Hepatocyte (in vitro differentiated cells): ENCODE measurements around the gene GCNA. TPM values are rescaled to one million over a fixed set of nuclear protein-coding genes. Genes with fewer than 3 reads are reported as not detected.

Experiments
- DNase-seq: peaks from one replicate; pipeline ENCODE4 v3.0.0-alpha.2; 2016; ENCODE audit warnings: low spot score
- H2AFZ ChIP-seq: fragments of 200-600 bp; sonication (generic); 2 replicates; pipeline ENCODE4 v1.6.0; 2016; ENCODE audit warnings: antibody characterized with exemption, mild to moderate bottlenecking
- H3K27ac ChIP-seq: fragments of 200-600 bp; sonication (generic); 2 replicates; pipeline ENCODE4 v1.5.1; 2016; ENCODE audit warnings: mild to moderate bottlenecking
- H3K27me3 ChIP-seq: fragments of 200-600 bp; sonication (generic); 2 replicates; pipeline ENCODE4 v1.6.1; 2016
- H3K36me3 ChIP-seq: fragments of 200-600 bp; sonication (generic); replicated peaks from 2 replicates; pipeline ENCODE4 v1.5.1; 2016; ENCODE audit warnings: low read depth; ENCODE audit not compliant: insufficient read depth
- H3K4me1 ChIP-seq: fragments of 200-600 bp; sonication (generic); 2 replicates; pipeline ENCODE4 v1.5.1; 2016; ENCODE audit warnings: mild to moderate bottlenecking, moderate library complexity; ENCODE audit not compliant: insufficient read depth
- H3K4me2 ChIP-seq: fragments of 200-600 bp; sonication (generic); 2 replicates; pipeline ENCODE4 v1.6.0; 2016
- H3K4me3 ChIP-seq: fragments of 200-600 bp; sonication (generic); 2 replicates; pipeline ENCODE4 v1.5.1; 2016; ENCODE audit warnings: mild to moderate bottlenecking
- H3K79me2 ChIP-seq: fragments of 200-600 bp; sonication (generic); 2 replicates; pipeline ENCODE4 v1.6.0; 2017; ENCODE audit warnings: mild to moderate bottlenecking
- H3K9me2 ChIP-seq: fragments of 200-600 bp; sonication (generic); replicated peaks from 2 replicates; pipeline ENCODE4 v1.6.0; 2017; ENCODE audit warnings: mild to moderate bottlenecking; ENCODE audit not compliant: insufficient read depth
- H3K9me3 ChIP-seq: fragments of 200-600 bp; sonication (generic); 2 replicates; pipeline ENCODE4 v1.5.1; 2016; ENCODE audit warnings: low read depth, mild to moderate bottlenecking
- H4K20me1 ChIP-seq: fragments of 200-600 bp; sonication (generic); 2 replicates; pipeline ENCODE4 v1.6.0; 2016; ENCODE audit warnings: mild to moderate bottlenecking; ENCODE audit not compliant: insufficient read depth, poor library complexity, severe bottlenecking
- EZH2 ChIP-seq: fragments of 200-600 bp; sonication (generic); IDR thresholded peaks from 2 replicates; pipeline ENCODE4 v1.6.1; 2016; ENCODE audit warnings: antibody characterized with exemption, mild to moderate bottlenecking, borderline replicate concordance
- EZH2phosphoT487 ChIP-seq: fragments of 200-600 bp; sonication (generic); IDR thresholded peaks from one replicate; pipeline ENCODE4 v1.6.1; 2018; ENCODE audit warnings: antibody characterized with exemption, mild to moderate bottlenecking, low read depth, moderate library complexity; ENCODE audit not compliant: unreplicated experiment, severe bottlenecking
- WGBS: methylation state at CpG from one replicate; pipeline ENCODE4 v1.1.6; 2016; ENCODE audit warnings: low lambda C conversion rate; ENCODE audit errors: missing lambda C conversion rate; 5-methylcytosine and 5-hydroxymethylcytosine counted together
- polyA plus RNA-seq: library from polyadenylated mRNA; unstranded; fragments of >200 nt; fragmentation: Nextera tagmentation; extraction: Ambion mirVana; gene quantifications from 2 replicates; pipeline ENCODE4 v1.2.1, GENCODE V29; 2016
- total RNA-seq: library from RNA; depleted of rRNA; stranded (reverse); fragments of >200 nt; gene quantifications from 2 replicates; pipeline ENCODE4 v1.2.3, GENCODE V29; 2014
- TF ChIP-seq, protein P1 (sequence below): fragments of 200-600 bp; sonication (generic); IDR thresholded peaks from 2 replicates; pipeline ENCODE4 v1.5.1; 2016; ENCODE audit warnings: antibody characterized with exemption, mild to moderate bottlenecking; ENCODE audit not compliant: poor library complexity

The GCNA gene
- total and polyA plus RNA-seq, 2 experiments from 2014 or later, result 0.42 to 0.50 TPM

DNA sequence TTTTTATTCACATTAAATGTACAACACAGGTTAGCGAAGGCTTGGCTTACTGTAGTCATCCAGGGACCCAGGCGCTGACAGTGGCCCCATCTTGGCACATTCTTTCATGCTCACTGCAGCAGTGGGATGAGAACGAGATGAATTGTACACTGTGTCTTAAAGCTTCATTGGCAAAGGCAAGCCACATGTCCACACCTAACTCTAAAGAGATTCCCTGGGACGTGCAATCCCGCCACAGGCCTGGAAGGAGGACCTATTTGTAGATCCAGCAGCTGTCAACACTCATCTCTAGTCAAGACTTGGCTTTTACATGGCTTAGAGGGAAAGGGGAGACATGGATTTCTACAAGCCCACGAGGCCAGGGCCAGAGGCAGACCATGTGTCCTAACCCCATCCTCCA, 56.1 kb downstream of the GCNA start:
- Histone ChIP-seq H3K9me3 (no peaks in the 10 kb centered on the region), H3K4me1 (no peaks in the 10 kb centered on the region), H3K4me3 (no peak overlapping the region), H3K79me2 (no peaks in the 10 kb centered on the region), H2AFZ (no peak overlapping the region), H4K20me1 (no peaks in the 10 kb centered on the region), H3K9me2 (no peaks in the 10 kb centered on the region), H3K4me2 (no peak overlapping the region), H3K36me3 (no peaks in the 10 kb centered on the region), H3K27me3 (no peaks in the 10 kb centered on the region), H3K27ac (no peak overlapping the region)
- TF ChIP-seq, protein P1, sequence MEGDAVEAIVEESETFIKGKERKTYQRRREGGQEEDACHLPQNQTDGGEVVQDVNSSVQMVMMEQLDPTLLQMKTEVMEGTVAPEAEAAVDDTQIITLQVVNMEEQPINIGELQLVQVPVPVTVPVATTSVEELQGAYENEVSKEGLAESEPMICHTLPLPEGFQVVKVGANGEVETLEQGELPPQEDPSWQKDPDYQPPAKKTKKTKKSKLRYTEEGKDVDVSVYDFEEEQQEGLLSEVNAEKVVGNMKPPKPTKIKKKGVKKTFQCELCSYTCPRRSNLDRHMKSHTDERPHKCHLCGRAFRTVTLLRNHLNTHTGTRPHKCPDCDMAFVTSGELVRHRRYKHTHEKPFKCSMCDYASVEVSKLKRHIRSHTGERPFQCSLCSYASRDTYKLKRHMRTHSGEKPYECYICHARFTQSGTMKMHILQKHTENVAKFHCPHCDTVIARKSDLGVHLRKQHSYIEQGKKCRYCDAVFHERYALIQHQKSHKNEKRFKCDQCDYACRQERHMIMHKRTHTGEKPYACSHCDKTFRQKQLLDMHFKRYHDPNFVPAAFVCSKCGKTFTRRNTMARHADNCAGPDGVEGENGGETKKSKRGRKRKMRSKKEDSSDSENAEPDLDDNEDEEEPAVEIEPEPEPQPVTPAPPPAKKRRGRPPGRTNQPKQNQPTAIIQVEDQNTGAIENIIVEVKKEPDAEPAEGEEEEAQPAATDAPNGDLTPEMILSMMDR, result no peak
- no peak for TF ChIP-seq EZH2
- no peak for TF ChIP-seq EZH2phosphoT487
- 75% methylated on average over 6 of the region's 6 CpGs for WGBS
- DNase-seq, result no peak

DNA sequence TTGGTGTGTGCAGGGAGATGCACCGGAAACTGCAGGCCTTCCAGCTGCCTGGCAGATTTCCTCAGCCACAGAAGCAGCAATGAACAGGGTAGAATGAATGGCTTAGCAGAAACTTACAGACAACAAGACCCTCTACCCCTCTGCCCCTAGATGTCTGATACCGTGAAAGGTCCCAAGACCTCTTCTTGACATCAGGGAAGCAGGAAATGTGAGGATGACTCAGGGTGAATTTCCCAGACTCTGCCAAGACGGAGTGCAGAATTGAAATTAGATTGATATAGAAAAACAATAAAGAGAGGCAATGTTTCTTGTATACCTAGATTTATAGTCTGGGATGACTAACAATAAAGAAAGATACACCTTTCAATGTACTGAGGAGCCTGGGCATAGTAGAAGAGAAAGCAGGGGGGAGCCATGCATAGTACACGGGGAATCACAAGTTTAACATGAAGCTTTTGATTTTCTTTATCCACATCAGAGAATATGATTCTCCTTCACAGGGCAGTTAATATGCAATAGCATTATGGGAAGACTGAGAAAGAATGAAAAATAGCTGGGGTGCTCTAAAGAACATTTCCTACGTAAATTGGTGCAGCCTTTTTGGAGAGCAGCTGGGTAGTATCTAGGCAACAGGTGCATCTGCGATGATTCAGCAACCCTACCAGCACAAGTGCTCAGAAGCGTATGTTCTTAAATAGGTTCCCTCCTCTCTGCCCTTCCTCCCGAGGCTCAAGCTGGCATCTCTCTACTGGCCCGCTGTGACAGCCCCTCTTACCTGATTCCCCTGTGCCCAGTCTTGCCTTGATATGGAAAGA, 58.4 kb downstream of the GCNA start:
- Histone ChIP-seq H3K4me1 (no peaks in the 10 kb centered on the region), H4K20me1 (no peaks in the 10 kb centered on the region), H3K36me3 (no peaks in the 10 kb centered on the region), H3K4me2 (no peak overlapping the region), H3K9me3 (no peaks in the 10 kb centered on the region), H3K4me3 (no peak overlapping the region), H3K79me2 (no peaks in the 10 kb centered on the region), H2AFZ (no peak overlapping the region), H3K27me3 (no peaks in the 10 kb centered on the region), H3K9me2 (no peaks in the 10 kb centered on the region), H3K27ac (no peak overlapping the region)
- WGBS, result 80% methylated on average over 9 of the region's 9 CpGs
- no peak for DNase-seq
- TF ChIP-seq, protein P1, result no peak
- no peak for TF ChIP-seq EZH2
- TF ChIP-seq EZH2phosphoT487, result no peak

DNA sequence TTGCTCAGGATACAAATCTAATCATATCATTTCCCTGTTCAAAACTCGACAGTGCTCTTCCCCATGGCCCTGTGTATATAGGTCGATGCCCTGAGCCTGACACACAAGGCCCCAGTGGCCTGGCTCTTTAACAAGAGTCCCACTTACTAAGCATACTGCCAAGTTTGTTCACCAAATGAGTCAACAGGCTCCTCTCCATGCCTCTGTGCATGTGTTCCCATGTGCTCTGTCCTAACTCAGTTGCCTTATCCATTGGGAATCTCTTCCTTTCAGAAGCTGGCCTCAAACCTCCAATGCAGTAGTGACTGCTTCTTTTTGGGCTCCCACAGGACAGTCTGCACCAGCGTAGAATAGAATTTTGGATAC, 59.0 kb downstream of the GCNA start:
- WGBS, result 86% methylated on average over 3 of the region's 3 CpGs
- no peak overlapping the region for H3K27ac ChIP-seq

More for the DNA sequence above, 59.0 kb downstream of the GCNA start:
- Histone ChIP-seq H3K4me2 (no peak overlapping the region), H3K9me2 (no peaks in the 10 kb centered on the region), H2AFZ (no peak overlapping the region), H3K79me2 (no peaks in the 10 kb centered on the region), H3K4me3 (no peak overlapping the region), H4K20me1 (no peaks in the 10 kb centered on the region), H3K36me3 (no peaks in the 10 kb centered on the region), H3K27me3 (no peaks in the 10 kb centered on the region), H3K9me3 (no peaks in the 10 kb centered on the region), H3K4me1 (no peaks in the 10 kb centered on the region)
- no peak for DNase-seq
- no peak for TF ChIP-seq EZH2phosphoT487
- TF ChIP-seq, protein P1, result no peak
- no peak for TF ChIP-seq EZH2
